ENCODE data around the gene CALR3. TPM values are rescaled to one million over a fixed set of nuclear protein-coding genes. Genes with fewer than 3 reads are reported as not detected.
"Not testable (repeated sequence)": the region's sequence is repeated elsewhere in the genome, so short reads cannot be mapped to it uniquely, and the experiment has no call there.

The CALR3 gene
- polyA plus RNA-seq, 4 donors = 0.05 to 0.37 TPM; not detected in 2

DNA sequence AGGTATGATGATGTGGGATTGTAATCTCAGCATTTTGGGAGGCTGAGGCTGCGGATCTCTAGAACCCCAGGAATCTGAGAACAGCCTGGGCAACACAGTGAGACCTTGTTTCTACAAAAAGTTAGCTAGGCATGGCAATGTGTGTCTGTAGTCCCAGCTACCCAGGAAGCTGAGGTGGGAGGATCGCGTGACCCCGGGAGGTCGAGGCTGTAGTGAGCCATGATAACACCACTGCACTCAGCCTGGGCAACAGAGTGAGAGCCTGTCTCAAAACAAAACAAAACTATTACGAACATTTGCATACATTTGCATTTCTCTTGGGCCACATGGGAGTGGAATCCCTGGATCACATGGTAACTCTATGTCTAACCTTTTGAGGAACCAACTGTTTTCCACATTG, 1.9 kb upstream of the CALR3 start:
- DNase-seq (ENCODE audit: low read depth in 4 of 4, low spot score in 3 of 4) = no peak

DNA sequence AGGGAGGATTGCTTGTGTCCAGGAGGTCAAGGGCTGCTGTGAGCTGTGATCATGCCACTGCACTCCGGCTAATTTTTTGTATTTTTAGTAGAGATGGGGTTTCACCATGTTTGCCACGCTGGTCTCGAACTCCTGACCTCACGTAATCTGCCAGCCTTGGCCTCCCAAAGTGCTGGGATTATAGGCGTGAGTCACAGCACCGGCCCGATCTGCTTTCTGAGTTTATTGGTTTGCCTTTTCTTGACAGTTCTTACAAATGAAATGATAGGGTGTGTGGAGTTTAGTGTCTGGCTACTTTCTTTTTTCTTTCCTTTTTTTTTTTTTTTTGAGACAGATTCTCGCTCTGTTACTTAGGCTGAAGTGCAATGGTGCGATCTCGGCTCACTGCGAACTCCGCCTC, 1.1 kb upstream of the CALR3 start:
- DNase-seq (ENCODE audit: low read depth in 4 of 4, low spot score in 3 of 4) = no peak

DNA sequence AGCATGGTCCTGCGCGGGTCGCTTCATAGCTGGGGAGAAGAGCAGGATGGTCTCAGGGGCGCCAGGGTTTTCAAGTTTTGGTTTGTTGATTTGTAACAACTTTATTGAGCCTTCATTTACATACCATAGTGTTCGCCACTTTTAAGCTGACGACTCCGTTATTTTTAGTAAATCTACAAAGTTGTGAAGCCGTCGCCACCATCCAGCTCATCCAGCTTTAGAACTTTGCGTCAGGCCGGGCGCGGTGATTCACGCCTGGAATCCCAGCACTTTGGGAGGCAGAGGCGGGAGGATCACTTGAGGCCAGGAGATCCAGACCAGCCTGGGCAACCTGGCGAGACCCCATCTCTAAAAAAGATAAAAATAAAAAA, 631 bp upstream of the CALR3 start:
- no peak for DNase-seq (ENCODE audit: low read depth in 4 of 4, low spot score in 3 of 4)

DNA sequence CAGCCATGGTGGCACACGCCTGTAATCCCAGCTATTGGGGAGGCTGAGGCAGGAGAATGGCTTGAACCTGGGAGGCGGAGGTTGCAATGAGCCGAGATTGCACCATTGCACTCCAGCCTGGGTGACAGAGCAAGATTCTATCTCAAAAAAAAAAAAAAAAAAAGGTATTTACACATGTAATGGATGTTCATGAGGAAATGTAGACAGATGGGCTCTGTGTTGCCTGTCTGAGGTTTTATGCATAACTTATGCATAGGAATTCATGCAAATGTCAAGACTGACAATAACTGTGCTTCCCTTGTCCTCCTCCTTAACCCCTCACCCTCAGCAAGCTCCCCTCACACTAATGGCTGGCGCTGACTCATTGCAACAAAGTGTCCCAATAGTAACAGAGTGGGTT, 9.5 kb downstream of the CALR3 start:
- DNase-seq (ENCODE audit: low read depth in 4 of 4, low spot score in 3 of 4) = not testable (repeated sequence)

GRCh38 chr19:16482745-16483144, 13.2 kb downstream of the CALR3 start:
- no peak for DNase-seq (ENCODE audit: low read depth in 4 of 4, low spot score in 3 of 4)

DNA sequence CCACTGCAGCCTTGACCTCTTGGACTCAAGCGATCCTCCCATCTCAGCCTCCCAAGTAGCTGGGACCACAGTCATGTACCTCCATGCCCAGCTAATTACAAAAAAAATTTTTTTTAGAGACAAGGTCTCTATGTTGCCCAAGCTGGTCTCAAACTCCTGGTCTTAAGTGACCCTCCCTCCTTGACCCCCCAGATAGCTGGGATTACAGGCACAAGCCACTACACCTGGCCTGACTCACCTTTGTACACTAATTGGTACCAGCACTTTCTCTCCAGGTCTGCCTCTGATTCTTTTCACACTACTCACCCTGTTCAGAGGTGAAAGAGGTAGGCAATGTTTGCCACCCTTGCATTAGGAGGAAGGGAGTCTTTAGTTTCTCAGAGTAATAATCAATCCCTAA, 18.7 kb downstream of the CALR3 start:
- DNase-seq (ENCODE audit: low read depth in 4 of 4, low spot score in 3 of 4) = no peak

DNA sequence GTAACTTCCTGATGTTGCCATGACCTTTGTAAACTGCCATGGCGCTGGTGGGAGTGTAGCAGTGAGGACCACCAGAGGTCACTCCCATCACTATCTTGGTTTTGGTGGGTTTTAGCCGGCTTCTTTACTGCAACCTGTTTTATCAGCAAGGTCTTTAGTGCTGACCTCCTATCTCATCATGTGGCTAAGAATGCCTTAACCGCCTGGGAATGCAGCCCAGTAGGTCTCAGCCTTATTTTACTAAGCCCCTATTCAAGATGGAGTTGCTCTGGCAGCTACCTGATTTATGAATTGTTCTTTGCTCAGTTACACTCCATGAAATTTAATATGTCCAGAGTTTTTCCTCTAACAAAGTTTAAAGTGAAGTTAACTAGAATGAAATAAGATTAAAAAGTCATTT, 19.6 kb downstream of the CALR3 start:
- no peak for DNase-seq (ENCODE audit: low read depth in 4 of 4, low spot score in 3 of 4)

- DNase-seq (ENCODE audit: low read depth in 4 of 4, low spot score in 3 of 4) = no peak
Observed at GRCh38 chr19:16473875-16474392, 22.0 kb downstream of the CALR3 start.

- DNase-seq (ENCODE audit: low read depth in 4 of 4, low spot score in 3 of 4) = no peak
Observed at GRCh38 chr19:16472992-16473391, 23.0 kb downstream of the CALR3 start.

- not testable (repeated sequence) for DNase-seq (ENCODE audit: low read depth in 4 of 4, low spot score in 3 of 4)
Observed at GRCh38 chr19:16472559-16472899, 23.4 kb downstream of the CALR3 start.

- no peak for DNase-seq (ENCODE audit: low read depth in 4 of 4, low spot score in 3 of 4)
Observed at GRCh38 chr19:16470911-16471811, 24.8 kb downstream of the CALR3 start.

GRCh38 chr19:16470541-16470910, 25.4 kb downstream of the CALR3 start:
- DNase-seq (ENCODE audit: low read depth in 4 of 4, low spot score in 3 of 4) = no peak

DNA sequence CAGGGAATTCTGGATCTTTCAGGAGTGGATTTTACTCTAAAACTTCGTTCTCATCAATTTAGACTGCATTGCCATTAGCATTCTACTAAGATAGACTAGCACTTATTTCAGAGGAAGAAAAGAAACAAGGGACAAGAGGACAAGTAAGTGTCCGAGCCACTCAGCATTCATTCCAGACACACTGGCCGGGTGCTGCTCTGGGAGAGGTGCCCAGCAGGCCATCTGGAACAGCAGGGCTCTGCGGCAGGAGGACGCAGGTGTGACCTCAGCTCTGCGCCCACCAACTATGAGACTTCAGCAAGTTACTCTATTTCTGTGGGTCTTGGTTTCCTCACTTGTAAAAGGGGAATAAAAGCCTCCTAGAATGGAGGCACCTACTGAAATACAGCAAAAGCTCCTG, 28.4 kb downstream of the CALR3 start:
- no peak for DNase-seq (ENCODE audit: low read depth in 4 of 4, low spot score in 3 of 4)

GRCh38 chr19:16466802-16467427, 29.1 kb downstream of the CALR3 start:
- DNase-seq (ENCODE audit: low read depth in 4 of 4, low spot score in 3 of 4) = not testable (repeated sequence)

- DNase-seq (ENCODE audit: low read depth in 4 of 4, low spot score in 3 of 4) = no peak
Observed at GRCh38 chr19:16465239-16465638, 30.7 kb downstream of the CALR3 start.

DNA sequence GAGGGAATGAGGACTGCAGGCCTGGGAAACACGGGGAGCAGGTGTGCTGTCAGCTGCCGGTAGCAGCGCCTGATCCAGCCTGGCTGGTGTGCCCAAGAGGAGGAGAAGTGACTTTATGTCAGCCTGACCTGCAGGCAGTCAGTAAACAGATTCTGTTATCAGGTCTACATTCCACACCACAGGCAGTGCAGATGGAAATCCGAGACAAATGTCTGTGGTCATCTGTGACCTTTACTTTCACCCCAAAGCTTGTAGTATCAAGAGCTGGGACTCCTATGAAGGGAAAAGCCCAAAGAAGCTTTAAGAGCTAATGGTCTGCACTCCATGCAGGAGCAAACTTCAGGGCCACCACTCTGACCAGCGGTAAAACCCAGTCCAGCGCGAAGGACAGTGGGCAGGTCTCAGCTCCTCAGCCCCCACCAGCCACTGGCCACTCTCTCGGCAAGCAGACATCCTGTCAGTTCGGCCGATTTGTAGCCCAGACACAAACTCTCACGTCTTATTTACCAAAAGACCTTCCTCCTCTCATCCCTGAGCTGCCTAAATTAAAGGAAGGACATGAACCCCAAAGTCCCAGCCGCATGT, 31.9 kb downstream of the CALR3 start:
- no peak for DNase-seq (ENCODE audit: low read depth in 4 of 4, low spot score in 3 of 4)

- DNase-seq (ENCODE audit: low read depth in 4 of 4, low spot score in 3 of 4) = no peak
Observed at GRCh38 chr19:16463341-16463990, 32.5 kb downstream of the CALR3 start.

DNA sequence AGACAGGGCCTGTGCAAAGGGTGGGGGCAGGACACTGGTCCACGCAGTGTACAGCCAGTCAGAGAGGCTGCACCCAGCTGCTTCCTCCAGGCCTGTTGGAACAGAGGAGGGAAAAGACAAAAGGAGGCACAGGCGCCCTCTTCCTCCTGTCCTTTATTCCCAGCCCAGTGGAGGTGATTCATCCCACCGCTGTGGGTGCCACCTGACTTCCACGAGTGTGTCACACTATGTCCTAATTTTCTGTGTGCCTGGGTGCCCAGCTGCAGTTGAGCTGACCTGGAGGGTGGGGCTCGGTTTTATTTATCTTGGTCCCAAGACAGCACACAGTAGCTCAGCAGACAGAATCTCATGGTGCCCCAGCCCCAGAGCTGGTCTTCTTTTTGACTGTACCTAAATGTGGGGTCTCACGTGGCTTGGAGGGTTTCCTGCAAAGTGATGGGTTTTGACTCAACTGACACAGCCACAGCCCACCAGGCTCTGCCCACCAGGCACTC, 33.2 kb downstream of the CALR3 start:
- DNase-seq (ENCODE audit: low read depth in 4 of 4, low spot score in 3 of 4) = no peak

DNA sequence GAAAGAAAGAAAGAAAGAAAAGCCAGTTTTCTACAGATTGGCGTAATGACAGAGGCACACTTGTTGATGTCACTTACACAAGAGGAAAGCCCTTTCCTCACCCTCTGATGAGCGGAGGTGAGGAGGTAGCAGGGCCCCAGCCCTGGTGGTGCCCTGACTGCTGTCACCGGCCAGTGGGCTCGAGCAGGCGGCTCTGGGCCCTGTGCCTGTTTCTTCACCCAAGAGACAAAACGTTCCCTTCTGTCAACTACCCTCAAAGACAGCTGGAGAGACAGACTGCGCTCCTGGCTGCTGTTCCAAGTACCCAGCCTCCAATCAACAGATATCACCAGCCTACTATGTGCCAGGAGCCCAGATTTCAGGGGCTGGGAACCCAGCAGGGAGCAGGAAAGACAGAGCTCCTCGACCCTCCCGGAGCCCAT, 34.3 kb downstream of the CALR3 start:
- no peak for DNase-seq (ENCODE audit: low read depth in 4 of 4, low spot score in 3 of 4)

DNA sequence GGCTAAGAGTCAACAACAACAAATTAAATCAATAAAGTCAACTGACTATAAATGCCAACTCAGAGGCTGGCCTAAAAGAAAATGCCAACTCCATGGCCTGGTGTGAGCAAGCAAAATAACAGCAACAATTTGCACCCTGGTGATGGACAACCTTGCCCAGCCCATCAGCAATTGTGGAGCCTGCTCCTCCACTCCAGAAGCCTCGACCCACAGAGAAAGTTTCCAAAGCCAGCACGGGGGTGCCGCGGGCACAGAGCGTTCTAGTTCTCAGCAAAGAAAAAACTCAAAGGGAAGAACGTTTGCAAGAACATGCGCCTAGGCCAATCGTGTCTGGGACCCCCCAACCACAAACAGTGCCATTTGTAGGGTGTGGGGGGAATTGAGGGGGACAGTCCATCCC, 35.5 kb downstream of the CALR3 start:
- DNase-seq (ENCODE audit: low read depth in 4 of 4, low spot score in 3 of 4) = no peak

GRCh38 chr19:16459680-16460079, 36.3 kb downstream of the CALR3 start:
- no peak for DNase-seq (ENCODE audit: low read depth in 4 of 4, low spot score in 3 of 4)
